HFF-Myc (cell line): ENCODE data around the gene METTL24.
"Not testable (repeated sequence)": the region's sequence is repeated elsewhere in the genome, so short reads cannot be mapped to it uniquely, and the experiment has no call there.

Source experiments
- DNase-seq: peaks from one replicate; pipeline ENCODE4 v3.0.0-alpha.2; 2011; ENCODE audit warnings: low read depth; ENCODE audit errors: extremely low read depth
- H3K4me3 ChIP-seq: replicated peaks from 2 replicates; pipeline ENCODE4 v1.5.1; 2011; ENCODE audit warnings: low read depth, mild to moderate bottlenecking, control low read depth, low read length
- CTCF ChIP-seq: IDR thresholded peaks from 2 replicates; pipeline ENCODE4 v1.5.1; 2012; ENCODE audit warnings: mild to moderate bottlenecking, low read depth, low read length, control low read depth; ENCODE audit errors: missing control alignments

Gene METTL24

GRCh38 chr6:110287462-110288341 is 70.4 kb downstream of the METTL24 start:
- no peak overlapping the region for H3K4me3 ChIP-seq
- no peak for DNase-seq
- TF ChIP-seq CTCF = no peak

GRCh38 chr6:110285306-110286060 is 72.7 kb downstream of the METTL24 start:
- no peak for TF ChIP-seq CTCF
- peak; percentile 9 for DNase-seq
- no peak overlapping the region for H3K4me3 ChIP-seq

- H3K4me3 ChIP-seq = no peak overlapping the region
- TF ChIP-seq CTCF = no peak
- DNase-seq = no peak
Measured at GRCh38 chr6:110284855-110285254, 73.3 kb downstream of the METTL24 start.

- no peak overlapping the region for H3K4me3 ChIP-seq
- DNase-seq = no peak
- TF ChIP-seq CTCF = no peak
Measured at GRCh38 chr6:110283657-110284056, 74.5 kb downstream of the METTL24 start.

GRCh38 chr6:110282412-110282811 is 75.7 kb downstream of the METTL24 start:
- no peak for DNase-seq
- no peak overlapping the region for H3K4me3 ChIP-seq
- TF ChIP-seq CTCF = no peak

GRCh38 chr6:110277100-110277665 is 81.0 kb downstream of the METTL24 start:
- no peak for DNase-seq
- H3K4me3 ChIP-seq = no peak overlapping the region
- TF ChIP-seq CTCF = no peak

GRCh38 chr6:110272781-110273180 is 85.4 kb downstream of the METTL24 start:
- not testable (repeated sequence) for DNase-seq, H3K4me3 ChIP-seq
